Measurements from ENCODE around the gene OTOP1. TPM values are rescaled to one million over a fixed set of nuclear protein-coding genes. Genes with fewer than 3 reads are reported as not detected.

OTOP1 gene
- total RNA-seq, 1 experiment from 2014 or later = not detected

GRCh38 chr4:4202510-4202909 lies 24.2 kb downstream of the OTOP1 start:
- H3K4me3 Mint-ChIP-seq = no peak overlapping the region
- DNase-seq = no peak
- no peak for TF ChIP-seq CTCF (conservative IDR thresholded peaks at IDR 0.05)
- Histone ChIP-seq H3K79me1 (ENCODE audit: insufficient read depth, low read depth, low read length, poor library complexity, severe bottlenecking) (no peaks in the 10 kb centered on the region), H2BK15ac (ENCODE audit: low read depth, low read length) (no peak overlapping the region), H3K18ac (ENCODE audit: insufficient read length, low read depth, low read length) (no peak overlapping the region), H3K4me1 (ENCODE audit: insufficient read depth, low read length) (no peaks in the 10 kb centered on the region), H3K9ac (ENCODE audit: extremely low read depth, insufficient read length, low read length) (no peak overlapping the region), H2BK12ac (ENCODE audit: insufficient read length, low read depth, low read length) (no peak overlapping the region), H2AFZ (ENCODE audit: low read length) (no peak overlapping the region), H3K4ac (ENCODE audit: low read depth, low read length) (no peak overlapping the region), H4K8ac (replicated peaks; ENCODE audit: insufficient read length, low read depth, low read length) (no peak overlapping the region), H4K91ac (ENCODE audit: insufficient read length, low read depth, low read length) (no peak overlapping the region), H2BK120ac (ENCODE audit: low read depth, low read length, poor library complexity, severe bottlenecking) (no peak overlapping the region), H3K23me2 (ENCODE audit: insufficient read length, low read depth, low read length, poor library complexity, severe bottlenecking) (no peaks in the 10 kb centered on the region), H3K56ac (ENCODE audit: insufficient read length, low read depth, low read length) (no peak overlapping the region), H3K14ac (ENCODE audit: insufficient read depth, low read length) (no peak overlapping the region), H4K20me1 (ENCODE audit: control insufficient read depth, insufficient read depth, insufficient read length) (no peaks in the 10 kb centered on the region), H2BK20ac (ENCODE audit: low read depth, low read length, poor library complexity, severe bottlenecking) (no peak overlapping the region), H4K5ac (ENCODE audit: insufficient read length, low read depth, low read length) (no peak overlapping the region), H3K27me3 (ENCODE audit: insufficient read depth, low read length) (no peaks in the 10 kb centered on the region), H2BK5ac (ENCODE audit: insufficient read length, low read length) (no peak overlapping the region), H3K4me2 (ENCODE audit: insufficient read depth, insufficient read length, low read length) (no peak overlapping the region), H2AK5ac (ENCODE audit: insufficient read length, low read length) (no peak overlapping the region), H3T11ph (ENCODE audit: low read length) (no peak overlapping the region), H3K27ac (ENCODE audit: insufficient read length, low read depth, low read length) (no peak overlapping the region), H3K79me2 (ENCODE audit: insufficient read depth, low read length) (no peaks in the 10 kb centered on the region; the same call in 1 of the 2 replicates), H3K9me3 (ENCODE audit: control insufficient read depth, low read depth, low read length) (no peaks in the 10 kb centered on the region), H3K23ac (ENCODE audit: insufficient read length, low read depth, low read length) (no peak overlapping the region)
- H3K27me3 Mint-ChIP-seq (ENCODE audit: low read depth) = peaks cover 18% of the 10 kb centered on the region
- no CpG with 5 or more reads among the region's 4 CpGs for WGBS (ENCODE audit: extremely low coverage, insufficient read length, low lambda C conversion rate)
- H3K4me1 Mint-ChIP-seq = peaks cover 12 to 14% of the 10 kb centered on the region in 2 experiments
- H3K27ac Mint-ChIP-seq = no peak overlapping the region
- peaks cover 5% of the 10 kb centered on the region in 2 experiments; a peak in 3 of 5 replicates for H3K9me3 Mint-ChIP-seq
- no peaks in the 10 kb centered on the region for H3K36me3 Mint-ChIP-seq (ENCODE audit: insufficient read depth in 1 of 3, low read depth in 3 of 3)
